Activated CD4-positive, CD25-positive, alpha-beta regulatory T cell treated with anti-CD3 and anti-CD28 coated beads, Interleukin-2, amount 50 U/mL, for 72 hours (primary cell): Measurements from ENCODE around the gene MAPK8.
"Not testable (repeated sequence)": the region's sequence is repeated elsewhere in the genome, so short reads cannot be mapped to it uniquely, and the experiment has no call there.

Experiments
- DNase-seq: peaks from one replicate; pipeline ENCODE4 v3.0.0; 2021

The MAPK8 gene

GRCh38 chr10:48389846-48390557, 83.5 kb downstream of the MAPK8 start:
- DNase-seq = no peak

GRCh38 chr10:48390558-48390871, 84.0 kb downstream of the MAPK8 start:
- no peak for DNase-seq

GRCh38 chr10:48390933-48391845, 84.7 kb downstream of the MAPK8 start:
- no peak for DNase-seq

GRCh38 chr10:48391994-48392393, 85.5 kb downstream of the MAPK8 start:
- DNase-seq = no peak

GRCh38 chr10:48398261-48398660, 91.8 kb downstream of the MAPK8 start:
- DNase-seq = no peak

GRCh38 chr10:48399056-48399541, 92.6 kb downstream of the MAPK8 start:
- no peak for DNase-seq

GRCh38 chr10:48399551-48399950, 93.1 kb downstream of the MAPK8 start:
- no peak for DNase-seq

- no peak for DNase-seq
These were observed 93.8 kb downstream of the MAPK8 start for GRCh38 chr10:48400129-48400849.

GRCh38 chr10:48400850-48401220, 94.4 kb downstream of the MAPK8 start:
- DNase-seq = no peak

GRCh38 chr10:48404646-48405045, 98.2 kb downstream of the MAPK8 start:
- no peak for DNase-seq

GRCh38 chr10:48406204-48406603, 99.7 kb downstream of the MAPK8 start:
- DNase-seq = no peak

- no peak for DNase-seq
These were observed 100.2 kb downstream of the MAPK8 start for GRCh38 chr10:48406658-48407057.

- no peak for DNase-seq
These were observed 104.0 kb downstream of the MAPK8 start for GRCh38 chr10:48410503-48410902.

- DNase-seq = no peak
These were observed 105.0 kb downstream of the MAPK8 start for GRCh38 chr10:48411510-48411909.

- no peak for DNase-seq
These were observed 105.6 kb downstream of the MAPK8 start for GRCh38 chr10:48412081-48412480.

- DNase-seq = no peak
These were observed 106.5 kb downstream of the MAPK8 start for GRCh38 chr10:48412933-48413332.

- no peak for DNase-seq
These were observed 107.7 kb downstream of the MAPK8 start for GRCh38 chr10:48414160-48414559.

GRCh38 chr10:48414778-48415177, 108.3 kb downstream of the MAPK8 start:
- no peak for DNase-seq

- DNase-seq = no peak
These were observed 110.2 kb downstream of the MAPK8 start for GRCh38 chr10:48416584-48417232.

- no peak for DNase-seq
These were observed 110.9 kb downstream of the MAPK8 start for GRCh38 chr10:48417374-48417773.

- no peak for DNase-seq
These were observed 111.8 kb downstream of the MAPK8 start for GRCh38 chr10:48418189-48418788.

- DNase-seq = no peak
These were observed 113.2 kb downstream of the MAPK8 start for GRCh38 chr10:48419714-48420113.

- DNase-seq = not testable (repeated sequence)
These were observed 115.4 kb downstream of the MAPK8 start for GRCh38 chr10:48421862-48422261.
